SK-N-SH treated with all-trans-retinoic acid at 6 μM for 48 hours (cell line): ENCODE results near the gene NUP214.

Experiments
- GLIS3 ChIP-seq: fragments of 250-450 bp; sonication (Bioruptor Pico); IDR thresholded peaks from 2 replicates; pipeline ENCODE4 v1.5.0; 2020; ENCODE audit warnings: mild to moderate bottlenecking, moderate library complexity
- ISL1 ChIP-seq: fragments of 250-450 bp; sonication (Bioruptor Pico); IDR thresholded peaks from 2 replicates; pipeline ENCODE4 v2.1.2; 2022; ENCODE audit warnings: mild to moderate bottlenecking, moderate library complexity
- OSR1 ChIP-seq: fragments of 250-450 bp; sonication (Bioruptor Pico); IDR thresholded peaks from 2 replicates; pipeline ENCODE4 v1.8.0; 2022; ENCODE audit warnings: moderate library complexity, mild to moderate bottlenecking, inconsistent platforms
- RARB ChIP-seq: fragments of 250-450 bp; sonication (Bioruptor Pico); IDR thresholded peaks from 2 replicates; pipeline ENCODE4 v1.8.0; 2021; ENCODE audit warnings: mild to moderate bottlenecking, moderate library complexity
- SNAI2 ChIP-seq: fragments of 250-450 bp; sonication (Bioruptor Pico); IDR thresholded peaks from 2 replicates; pipeline ENCODE4 v1.5.0; 2020; ENCODE audit warnings: mild to moderate bottlenecking, moderate library complexity
- ZNF8 ChIP-seq: fragments of 450-650 bp; formaldehyde crosslinking; IDR thresholded peaks from 2 replicates; pipeline ENCODE4 v1.5.0; 2020; ENCODE audit warnings: mild to moderate bottlenecking, moderate library complexity
- TF ChIP-seq, protein P1 (sequence below): fragments of 250-450 bp; sonication (Bioruptor Pico); IDR thresholded peaks from 2 replicates; pipeline ENCODE4 v1.5.0; 2020; ENCODE audit warnings: mild to moderate bottlenecking, moderate library complexity
- TF ChIP-seq, protein P2 (sequence below): fragments of 250-450 bp; sonication (Bioruptor Pico); IDR thresholded peaks from 2 replicates; pipeline ENCODE4 v1.5.1; 2020; ENCODE audit warnings: low read depth, mild to moderate bottlenecking, moderate library complexity
- TF ChIP-seq, protein P3 (sequence below): fragments of 250-450 bp; sonication (Bioruptor Pico); IDR thresholded peaks from 2 replicates; pipeline ENCODE4 v1.8.0; 2020; ENCODE audit warnings: mild to moderate bottlenecking, moderate library complexity, borderline replicate concordance
- TF ChIP-seq, protein P4 (sequence below): fragments of 250-450 bp; sonication (Bioruptor Pico); IDR thresholded peaks from 2 replicates; pipeline ENCODE4 v1.8.0; 2021; ENCODE audit warnings: low read depth, mild to moderate bottlenecking, moderate library complexity, borderline replicate concordance
- TF ChIP-seq, protein P5 (sequence below): fragments of 250-450 bp; sonication (Bioruptor Pico); IDR thresholded peaks from 2 replicates; pipeline ENCODE4 v1.5.1; 2021; ENCODE audit warnings: mild to moderate bottlenecking, moderate library complexity

DNA sequence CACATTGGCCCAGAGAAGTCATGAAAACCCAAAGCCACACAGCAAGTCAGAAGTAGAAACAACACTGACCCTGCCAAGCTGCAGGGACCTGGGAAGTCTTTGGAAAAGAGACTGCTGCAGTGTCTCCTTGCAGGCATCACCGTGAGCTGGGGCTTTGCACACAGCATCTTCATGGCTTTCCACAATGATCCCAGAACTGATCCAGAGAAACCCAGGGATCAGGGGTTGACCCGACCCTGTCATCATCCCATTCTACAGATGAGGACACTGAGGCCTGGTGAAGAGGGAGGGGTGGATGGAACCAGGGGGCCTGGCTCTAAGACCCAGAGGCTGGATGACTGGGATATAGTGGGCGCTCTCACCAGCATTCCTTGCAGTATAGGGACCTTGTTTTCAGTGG lies 155.3 kb downstream of the NUP214 start:
- TF ChIP-seq, protein P1, sequence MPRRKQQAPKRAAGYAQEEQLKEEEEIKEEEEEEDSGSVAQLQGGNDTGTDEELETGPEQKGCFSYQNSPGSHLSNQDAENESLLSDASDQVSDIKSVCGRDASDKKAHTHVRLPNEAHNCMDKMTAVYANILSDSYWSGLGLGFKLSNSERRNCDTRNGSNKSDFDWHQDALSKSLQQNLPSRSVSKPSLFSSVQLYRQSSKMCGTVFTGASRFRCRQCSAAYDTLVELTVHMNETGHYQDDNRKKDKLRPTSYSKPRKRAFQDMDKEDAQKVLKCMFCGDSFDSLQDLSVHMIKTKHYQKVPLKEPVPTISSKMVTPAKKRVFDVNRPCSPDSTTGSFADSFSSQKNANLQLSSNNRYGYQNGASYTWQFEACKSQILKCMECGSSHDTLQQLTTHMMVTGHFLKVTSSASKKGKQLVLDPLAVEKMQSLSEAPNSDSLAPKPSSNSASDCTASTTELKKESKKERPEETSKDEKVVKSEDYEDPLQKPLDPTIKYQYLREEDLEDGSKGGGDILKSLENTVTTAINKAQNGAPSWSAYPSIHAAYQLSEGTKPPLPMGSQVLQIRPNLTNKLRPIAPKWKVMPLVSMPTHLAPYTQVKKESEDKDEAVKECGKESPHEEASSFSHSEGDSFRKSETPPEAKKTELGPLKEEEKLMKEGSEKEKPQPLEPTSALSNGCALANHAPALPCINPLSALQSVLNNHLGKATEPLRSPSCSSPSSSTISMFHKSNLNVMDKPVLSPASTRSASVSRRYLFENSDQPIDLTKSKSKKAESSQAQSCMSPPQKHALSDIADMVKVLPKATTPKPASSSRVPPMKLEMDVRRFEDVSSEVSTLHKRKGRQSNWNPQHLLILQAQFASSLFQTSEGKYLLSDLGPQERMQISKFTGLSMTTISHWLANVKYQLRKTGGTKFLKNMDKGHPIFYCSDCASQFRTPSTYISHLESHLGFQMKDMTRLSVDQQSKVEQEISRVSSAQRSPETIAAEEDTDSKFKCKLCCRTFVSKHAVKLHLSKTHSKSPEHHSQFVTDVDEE: no peak
- TF ChIP-seq, protein P2, sequence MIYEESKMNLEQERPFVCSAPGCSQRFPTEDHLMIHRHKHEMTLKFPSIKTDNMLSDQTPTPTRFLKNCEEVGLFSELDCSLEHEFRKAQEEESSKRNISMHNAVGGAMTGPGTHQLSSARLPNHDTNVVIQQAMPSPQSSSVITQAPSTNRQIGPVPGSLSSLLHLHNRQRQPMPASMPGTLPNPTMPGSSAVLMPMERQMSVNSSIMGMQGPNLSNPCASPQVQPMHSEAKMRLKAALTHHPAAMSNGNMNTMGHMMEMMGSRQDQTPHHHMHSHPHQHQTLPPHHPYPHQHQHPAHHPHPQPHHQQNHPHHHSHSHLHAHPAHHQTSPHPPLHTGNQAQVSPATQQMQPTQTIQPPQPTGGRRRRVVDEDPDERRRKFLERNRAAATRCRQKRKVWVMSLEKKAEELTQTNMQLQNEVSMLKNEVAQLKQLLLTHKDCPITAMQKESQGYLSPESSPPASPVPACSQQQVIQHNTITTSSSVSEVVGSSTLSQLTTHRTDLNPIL (CRISPR knock-in tag): no peak
- no peak for TF ChIP-seq OSR1 (CRISPR knock-in tag)
- TF ChIP-seq, protein P3, sequence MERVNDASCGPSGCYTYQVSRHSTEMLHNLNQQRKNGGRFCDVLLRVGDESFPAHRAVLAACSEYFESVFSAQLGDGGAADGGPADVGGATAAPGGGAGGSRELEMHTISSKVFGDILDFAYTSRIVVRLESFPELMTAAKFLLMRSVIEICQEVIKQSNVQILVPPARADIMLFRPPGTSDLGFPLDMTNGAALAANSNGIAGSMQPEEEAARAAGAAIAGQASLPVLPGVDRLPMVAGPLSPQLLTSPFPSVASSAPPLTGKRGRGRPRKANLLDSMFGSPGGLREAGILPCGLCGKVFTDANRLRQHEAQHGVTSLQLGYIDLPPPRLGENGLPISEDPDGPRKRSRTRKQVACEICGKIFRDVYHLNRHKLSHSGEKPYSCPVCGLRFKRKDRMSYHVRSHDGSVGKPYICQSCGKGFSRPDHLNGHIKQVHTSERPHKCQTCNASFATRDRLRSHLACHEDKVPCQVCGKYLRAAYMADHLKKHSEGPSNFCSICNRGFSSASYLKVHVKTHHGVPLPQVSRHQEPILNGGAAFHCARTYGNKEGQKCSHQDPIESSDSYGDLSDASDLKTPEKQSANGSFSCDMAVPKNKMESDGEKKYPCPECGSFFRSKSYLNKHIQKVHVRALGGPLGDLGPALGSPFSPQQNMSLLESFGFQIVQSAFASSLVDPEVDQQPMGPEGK: no peak
- TF ChIP-seq, protein P4, sequence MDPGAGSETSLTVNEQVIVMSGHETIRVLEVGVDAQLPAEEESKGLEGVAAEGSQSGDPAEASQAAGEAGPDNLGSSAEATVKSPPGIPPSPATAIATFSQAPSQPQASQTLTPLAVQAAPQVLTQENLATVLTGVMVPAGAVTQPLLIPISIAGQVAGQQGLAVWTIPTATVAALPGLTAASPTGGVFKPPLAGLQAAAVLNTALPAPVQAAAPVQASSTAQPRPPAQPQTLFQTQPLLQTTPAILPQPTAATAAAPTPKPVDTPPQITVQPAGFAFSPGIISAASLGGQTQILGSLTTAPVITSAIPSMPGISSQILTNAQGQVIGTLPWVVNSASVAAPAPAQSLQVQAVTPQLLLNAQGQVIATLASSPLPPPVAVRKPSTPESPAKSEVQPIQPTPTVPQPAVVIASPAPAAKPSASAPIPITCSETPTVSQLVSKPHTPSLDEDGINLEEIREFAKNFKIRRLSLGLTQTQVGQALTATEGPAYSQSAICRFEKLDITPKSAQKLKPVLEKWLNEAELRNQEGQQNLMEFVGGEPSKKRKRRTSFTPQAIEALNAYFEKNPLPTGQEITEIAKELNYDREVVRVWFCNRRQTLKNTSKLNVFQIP (CRISPR knock-in tag): no peak
- TF ChIP-seq ZNF8 (CRISPR knock-in tag): no peak
- TF ChIP-seq ISL1: no peak
- TF ChIP-seq, protein P5, sequence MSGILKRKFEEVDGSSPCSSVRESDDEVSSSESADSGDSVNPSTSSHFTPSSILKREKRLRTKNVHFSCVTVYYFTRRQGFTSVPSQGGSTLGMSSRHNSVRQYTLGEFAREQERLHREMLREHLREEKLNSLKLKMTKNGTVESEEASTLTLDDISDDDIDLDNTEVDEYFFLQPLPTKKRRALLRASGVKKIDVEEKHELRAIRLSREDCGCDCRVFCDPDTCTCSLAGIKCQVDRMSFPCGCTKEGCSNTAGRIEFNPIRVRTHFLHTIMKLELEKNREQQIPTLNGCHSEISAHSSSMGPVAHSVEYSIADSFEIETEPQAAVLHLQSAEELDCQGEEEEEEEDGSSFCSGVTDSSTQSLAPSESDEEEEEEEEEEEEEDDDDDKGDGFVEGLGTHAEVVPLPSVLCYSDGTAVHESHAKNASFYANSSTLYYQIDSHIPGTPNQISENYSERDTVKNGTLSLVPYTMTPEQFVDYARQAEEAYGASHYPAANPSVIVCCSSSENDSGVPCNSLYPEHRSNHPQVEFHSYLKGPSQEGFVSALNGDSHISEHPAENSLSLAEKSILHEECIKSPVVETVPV (CRISPR knock-in tag): no peak
- TF ChIP-seq SNAI2 (CRISPR knock-in tag): no peak
- TF ChIP-seq GLIS3 (CRISPR knock-in tag): no peak
- no peak for TF ChIP-seq RARB (CRISPR knock-in tag)
